Measurements from ENCODE around the gene PCMTD2. TPM values are rescaled to one million over a fixed set of nuclear protein-coding genes. Genes with fewer than 3 reads are reported as not detected.

PCMTD2 gene
- 63.0 and 67.2 TPM in 2 replicates for total RNA-seq

GRCh38 chr20:64255361-64256281 is at the start of gene PCMTD2:
Gene PCMTD2 (plus strand): TSS chr20:64255748. CDS start chr20:64259966, 4,218 bp downstream.

Small RNA genes within 50 kb of the gene (small RNA-seq; reads per million reads assigned to genes)
- gene AL137028.2: not detected

Other genes starting within 250 kb of the PCMTD2 start
- gene C20orf204, start 219.6 kb upstream of the PCMTD2 start, total RNA-seq: 1.7 and 2.6 TPM in 2 replicates
- 0.16 and 0.24 TPM in 2 replicates for gene SOX18, start 206.1 kb upstream of the PCMTD2 start, total RNA-seq
- gene TCEA2, start 192.6 kb upstream of the PCMTD2 start, total RNA-seq: 23.3 and 24.0 TPM in 2 replicates
- gene RGS19, start 176.2 kb upstream of the PCMTD2 start, total RNA-seq: 12.7 and 14.5 TPM in 2 replicates
- gene OPRL1, start 175.7 kb upstream of the PCMTD2 start, total RNA-seq: 2.4 and 3.2 TPM in 2 replicates
- not detected in 2 replicates for gene LKAAEAR1, start 171.3 kb upstream of the PCMTD2 start, total RNA-seq
- not detected in 2 replicates for gene NPBWR2, start 148.2 kb upstream of the PCMTD2 start, total RNA-seq
- not detected in 2 replicates for gene MYT1, start 91.3 kb upstream of the PCMTD2 start, total RNA-seq

Measured in hair follicle dermal papilla cell (primary cell).